HK-2 (cell line): ENCODE measurements around the gene FADD.

Experiments used
- DNase-seq: peaks from one replicate; pipeline ENCODE4 v3.0.0-alpha.2; 2018; ENCODE audit not compliant: unreplicated experiment

FADD gene, protein sequence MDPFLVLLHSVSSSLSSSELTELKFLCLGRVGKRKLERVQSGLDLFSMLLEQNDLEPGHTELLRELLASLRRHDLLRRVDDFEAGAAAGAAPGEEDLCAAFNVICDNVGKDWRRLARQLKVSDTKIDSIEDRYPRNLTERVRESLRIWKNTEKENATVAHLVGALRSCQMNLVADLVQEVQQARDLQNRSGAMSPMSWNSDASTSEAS

DNA sequence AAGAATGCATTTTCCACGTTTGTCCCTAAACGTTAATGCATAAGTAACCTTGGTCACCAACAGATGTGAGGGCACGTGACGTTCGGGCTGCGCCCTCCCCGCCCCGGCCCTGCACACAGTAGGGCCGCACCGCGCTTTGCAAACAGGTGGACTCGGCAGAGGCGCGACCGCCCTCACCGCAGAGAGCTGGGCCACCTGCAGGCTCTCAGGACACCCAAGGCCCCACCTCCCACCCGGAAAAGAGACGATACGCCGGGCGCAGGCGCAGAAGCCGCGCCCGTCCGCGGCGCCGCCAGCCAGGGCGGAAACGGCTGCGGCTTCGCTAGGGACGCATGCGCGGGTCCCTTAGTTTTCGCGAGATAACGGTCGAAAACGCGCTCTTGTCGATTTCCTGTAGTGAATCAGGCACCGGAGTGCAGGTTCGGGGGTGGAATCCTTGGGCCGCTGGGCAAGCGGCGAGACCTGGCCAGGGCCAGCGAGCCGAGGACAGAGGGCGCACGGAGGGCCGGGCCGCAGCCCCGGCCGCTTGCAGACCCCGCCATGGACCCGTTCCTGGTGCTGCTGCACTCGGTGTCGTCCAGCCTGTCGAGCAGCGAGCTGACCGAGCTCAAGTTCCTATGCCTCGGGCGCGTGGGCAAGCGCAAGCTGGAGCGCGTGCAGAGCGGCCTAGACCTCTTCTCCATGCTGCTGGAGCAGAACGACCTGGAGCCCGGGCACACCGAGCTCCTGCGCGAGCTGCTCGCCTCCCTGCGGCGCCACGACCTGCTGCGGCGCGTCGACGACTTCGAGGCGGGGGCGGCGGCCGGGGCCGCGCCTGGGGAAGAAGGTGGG lies at the start of gene FADD:
FADD (plus strand) TSS at position 377 of the 831 bp plus-strand sequence; CDS start at position 541, 164 bp downstream.
- DNase-seq, result peak; percentile 86

DNA sequence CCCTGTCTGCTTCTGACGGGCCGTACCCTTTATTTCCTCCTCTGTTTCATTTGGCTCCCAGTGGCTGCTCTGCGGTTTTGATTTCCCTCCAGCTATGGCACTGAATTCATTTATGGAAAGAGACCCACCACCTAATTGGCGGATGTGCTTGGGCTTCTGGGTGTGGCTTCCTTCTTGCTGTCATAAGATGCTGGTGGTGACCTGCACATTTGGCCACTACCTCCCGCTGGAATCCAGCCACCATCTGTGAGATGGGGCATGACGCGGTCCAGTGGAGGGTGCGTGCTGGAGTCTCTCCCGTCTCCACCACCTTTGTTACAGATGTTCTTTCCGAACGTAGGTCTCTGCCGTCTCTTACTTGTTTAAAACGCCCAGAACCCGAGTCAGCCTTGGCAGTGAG lies 47.7 kb upstream of the FADD start:
- DNase-seq, result no peak

DNA sequence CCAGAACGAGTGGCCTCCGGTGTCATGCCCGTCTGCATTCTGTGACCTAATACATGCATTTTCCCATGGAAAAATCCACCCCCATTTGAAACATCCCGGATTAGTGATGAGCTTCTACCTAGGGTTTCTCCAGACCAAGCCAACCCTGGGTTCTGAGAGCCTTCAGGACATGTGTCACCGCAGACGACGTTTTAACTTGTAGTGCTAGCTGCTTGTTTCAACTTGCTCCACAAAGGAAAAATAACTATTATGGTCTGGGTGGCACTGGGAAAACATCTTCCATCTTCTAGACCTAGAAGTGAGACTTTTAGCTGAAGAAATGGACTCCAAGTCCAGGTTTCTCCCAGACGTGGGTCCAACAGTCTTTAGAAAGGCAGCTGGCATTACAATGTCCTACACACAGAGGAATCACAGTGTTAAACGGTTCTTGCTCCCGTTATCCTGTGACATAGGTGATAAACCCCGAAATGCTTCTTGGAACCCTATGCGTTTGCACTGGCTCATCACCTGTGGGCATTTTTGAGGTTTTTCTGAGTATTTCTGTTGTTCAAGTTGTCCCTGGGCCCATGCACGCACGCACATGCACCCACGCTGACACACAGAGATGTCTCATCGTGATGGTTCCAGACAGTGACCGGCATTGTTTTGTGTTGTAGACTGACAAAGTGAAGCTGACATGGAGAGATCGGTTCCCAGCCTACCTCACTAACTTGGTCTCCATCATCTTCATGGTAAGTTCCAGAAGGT lies 46.6 kb upstream of the FADD start:
- no peak for DNase-seq

DNA sequence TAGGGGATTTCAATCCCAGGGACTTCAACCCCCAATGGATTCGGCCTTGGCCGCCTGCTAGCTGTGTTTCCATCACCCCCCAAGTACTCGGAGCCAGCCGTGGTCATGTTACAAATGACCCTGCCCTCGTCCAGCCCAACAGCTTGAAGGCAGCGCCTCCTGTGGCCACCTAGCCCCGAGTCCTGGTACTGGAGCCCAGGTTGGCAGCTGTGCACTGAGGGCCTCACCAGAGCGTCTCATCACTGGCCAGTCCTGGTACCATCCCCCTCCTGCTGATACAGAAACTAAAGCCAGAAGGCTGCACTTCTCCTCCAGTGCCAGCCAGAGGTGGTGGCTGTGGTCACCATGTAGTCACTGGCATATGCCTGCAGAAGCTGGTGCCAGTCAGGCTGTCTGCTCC lies 44.9 kb upstream of the FADD start:
- DNase-seq, result peak; percentile 17

DNA sequence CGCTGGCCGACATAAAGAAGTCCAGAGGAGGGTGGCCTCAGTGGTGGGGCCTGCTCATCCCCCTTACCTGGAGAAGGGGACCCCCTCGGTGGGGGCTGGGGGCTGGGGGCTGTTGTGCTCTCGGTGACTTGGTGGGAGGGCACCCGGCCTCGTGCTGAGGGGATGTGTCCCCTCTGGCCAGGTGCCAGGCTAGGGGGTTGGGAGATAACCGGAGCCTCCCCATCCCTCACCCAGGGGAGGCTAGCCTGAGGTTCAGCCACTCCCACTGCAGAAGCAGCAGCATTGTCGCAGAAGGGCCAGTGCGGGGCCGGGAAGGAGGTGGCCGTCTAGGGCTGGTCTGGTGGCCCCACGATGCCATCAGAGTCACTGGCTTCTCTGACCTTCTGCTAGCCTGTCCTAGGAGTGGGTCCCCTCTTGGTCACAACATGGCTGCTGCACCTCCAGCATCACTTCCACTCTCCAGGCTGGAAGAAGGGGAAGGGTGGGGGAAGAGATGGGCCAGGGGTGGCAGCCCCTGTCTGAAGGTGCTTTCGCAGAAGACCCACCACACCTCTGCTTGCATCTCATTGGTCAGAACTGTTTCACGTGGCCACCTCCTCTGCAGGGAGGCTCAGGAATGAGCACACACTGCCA lies 44.2 kb upstream of the FADD start:
- no peak for DNase-seq

DNA sequence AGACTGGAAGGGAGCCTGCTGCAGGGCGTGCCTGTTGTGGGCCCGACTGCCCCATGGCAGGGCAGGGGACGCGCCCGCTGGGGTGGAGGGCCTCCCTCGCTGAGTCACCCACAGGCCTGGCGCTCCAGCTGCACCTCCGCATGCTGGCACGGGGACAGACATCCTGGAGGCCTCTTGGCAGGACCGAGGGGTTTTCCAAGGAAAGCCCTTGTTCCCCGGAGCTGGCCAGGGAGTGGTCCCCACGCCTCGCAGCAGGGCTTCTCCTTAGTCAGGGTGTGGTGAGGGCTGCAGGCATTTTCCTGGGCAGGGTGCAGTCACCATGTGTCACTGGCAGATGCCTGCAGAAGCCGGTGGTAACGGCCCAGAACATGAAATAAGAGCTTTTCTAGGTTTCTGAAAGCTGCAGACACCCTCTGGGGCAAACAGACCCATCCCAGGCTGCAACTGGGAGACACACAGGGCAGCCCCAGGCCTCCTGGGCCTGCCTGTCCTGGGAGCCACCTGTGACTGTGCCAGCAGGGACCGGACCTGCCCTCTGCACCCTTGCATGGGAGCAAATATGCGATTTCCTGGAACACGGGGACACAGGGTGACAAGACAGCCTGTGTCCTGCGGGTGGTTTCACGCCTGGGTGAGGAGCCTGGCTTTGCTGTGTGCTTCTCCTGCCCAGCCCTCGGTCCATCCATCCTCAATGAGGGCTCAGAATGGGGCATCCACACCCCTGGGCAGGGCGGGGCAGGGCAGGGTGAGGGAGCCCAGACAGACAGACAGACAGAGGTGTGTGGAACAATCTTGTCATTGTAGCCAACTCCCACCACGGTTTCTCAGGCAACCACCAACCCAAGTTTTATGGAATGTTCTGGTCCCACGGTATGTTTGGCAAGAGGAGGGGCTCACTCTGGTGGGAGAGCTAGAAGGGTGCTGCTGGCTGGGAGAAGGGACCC lies 43.2 kb upstream of the FADD start:
- peak; percentile 39 for DNase-seq

DNA sequence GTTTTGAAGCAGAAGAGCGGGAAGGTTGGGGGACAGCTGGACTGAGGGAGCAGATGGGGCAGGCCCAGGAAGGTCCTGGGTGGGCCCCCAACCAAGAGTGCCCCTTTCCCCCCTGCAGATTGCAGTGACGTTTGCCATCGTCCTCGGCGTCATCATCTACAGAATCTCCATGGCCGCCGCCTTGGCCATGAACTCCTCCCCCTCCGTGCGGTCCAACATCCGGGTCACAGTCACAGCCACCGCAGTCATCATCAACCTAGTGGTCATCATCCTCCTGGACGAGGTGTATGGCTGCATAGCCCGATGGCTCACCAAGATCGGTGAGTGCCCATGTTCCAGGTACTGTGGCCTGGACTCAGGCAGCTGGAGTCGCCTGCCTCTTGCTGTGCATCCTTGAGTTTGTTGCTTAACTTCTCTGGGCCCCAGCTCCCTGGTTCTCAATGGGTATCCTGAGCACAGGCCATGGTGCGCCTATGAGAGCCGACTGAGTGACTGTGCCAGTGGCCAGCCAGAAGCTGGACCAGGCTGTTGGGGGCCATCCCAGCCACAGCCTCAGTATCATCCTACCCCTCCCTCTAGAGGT lies 42.0 kb upstream of the FADD start:
- no peak for DNase-seq

DNA sequence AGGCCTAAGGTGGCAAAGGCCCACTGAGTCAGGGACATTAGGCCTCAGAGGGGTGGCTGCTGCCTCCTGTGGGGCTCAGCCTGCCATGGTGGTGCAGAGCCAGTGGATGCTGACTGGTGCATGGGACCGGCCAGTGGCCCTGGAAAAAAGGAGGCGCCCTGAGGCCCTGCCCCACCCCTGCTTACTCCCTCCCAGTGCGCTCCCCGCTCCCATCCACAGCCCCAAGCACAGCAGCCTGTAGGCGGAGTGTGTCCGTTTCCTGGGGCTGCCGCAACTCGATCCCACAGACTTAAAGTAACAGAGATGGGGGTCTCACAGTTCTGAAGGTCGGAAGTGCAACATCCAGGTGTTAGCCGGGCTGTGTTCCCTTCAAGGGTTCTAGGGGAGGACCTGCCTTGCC lies 38.4 kb upstream of the FADD start:
- no peak for DNase-seq

DNA sequence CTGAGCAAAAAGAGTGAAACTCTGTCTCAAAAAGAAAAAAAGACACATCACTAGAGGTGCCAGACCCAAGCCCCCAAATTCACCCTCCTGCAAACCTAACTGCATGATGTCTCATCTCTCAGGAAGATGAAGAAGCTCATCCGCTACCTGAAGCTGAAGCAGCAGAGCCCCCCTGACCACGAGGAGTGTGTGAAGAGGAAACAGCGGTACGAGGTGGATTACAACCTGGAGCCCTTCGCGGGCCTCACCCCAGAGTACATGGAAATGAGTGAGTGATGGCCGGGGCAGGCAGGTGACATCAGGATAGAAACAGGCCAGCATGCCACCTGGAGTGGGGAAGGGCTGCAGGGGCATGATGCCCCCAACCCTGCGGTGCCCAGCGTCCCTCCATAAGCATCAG lies 36.0 kb upstream of the FADD start:
- DNase-seq, result no peak

DNA sequence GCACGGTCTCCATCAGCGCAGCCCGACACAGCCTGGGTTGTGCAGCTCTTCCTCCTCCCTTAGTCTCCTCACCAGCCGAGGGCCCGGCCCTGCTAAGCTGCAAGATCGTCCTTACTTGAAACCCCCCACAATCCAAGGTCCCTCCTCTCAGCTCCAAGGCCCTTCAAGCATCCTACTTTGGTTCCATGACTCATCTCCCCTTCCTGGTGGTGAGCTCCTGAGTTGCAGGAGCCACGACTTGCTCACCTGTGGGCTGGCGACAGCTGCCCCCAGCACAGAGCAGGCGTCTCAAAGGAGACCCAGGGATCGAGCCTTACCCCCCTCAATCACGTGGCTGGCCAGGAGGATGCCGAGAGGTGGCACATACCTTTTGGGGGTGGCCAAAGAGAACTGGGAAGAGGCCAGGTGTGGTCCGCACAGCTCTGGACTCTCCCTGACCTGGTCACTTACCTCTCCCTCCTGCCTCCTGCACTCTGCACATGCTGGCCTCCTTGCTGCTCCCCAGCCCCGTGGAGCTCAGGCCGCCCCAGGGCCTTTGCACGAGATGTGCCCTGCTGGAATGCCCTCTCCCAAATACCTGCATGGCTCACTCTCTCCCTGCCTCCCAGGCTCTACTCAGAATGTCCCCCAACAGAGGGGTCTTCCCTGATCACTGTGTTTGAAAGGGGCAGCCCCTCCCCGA lies 35.2 kb upstream of the FADD start:
- DNase-seq, result no peak

DNA sequence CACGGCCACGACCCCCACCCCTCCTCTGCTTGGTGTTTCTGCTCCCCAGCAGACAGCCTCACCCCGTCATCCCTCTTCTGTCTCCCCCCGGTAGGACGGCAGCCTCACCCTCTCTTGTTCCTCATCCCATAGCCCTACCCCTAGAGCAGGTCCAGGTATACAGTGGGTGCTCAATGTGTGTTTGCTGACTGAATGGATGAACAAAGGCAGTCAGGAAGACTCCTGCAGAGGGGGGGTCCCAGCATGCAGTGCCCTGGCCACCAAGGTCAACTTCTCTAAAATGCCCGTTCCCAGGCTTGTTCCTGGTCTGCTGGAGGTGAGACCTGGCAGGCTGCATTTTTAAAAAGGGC lies 34.7 kb upstream of the FADD start:
- DNase-seq, result no peak

DNA sequence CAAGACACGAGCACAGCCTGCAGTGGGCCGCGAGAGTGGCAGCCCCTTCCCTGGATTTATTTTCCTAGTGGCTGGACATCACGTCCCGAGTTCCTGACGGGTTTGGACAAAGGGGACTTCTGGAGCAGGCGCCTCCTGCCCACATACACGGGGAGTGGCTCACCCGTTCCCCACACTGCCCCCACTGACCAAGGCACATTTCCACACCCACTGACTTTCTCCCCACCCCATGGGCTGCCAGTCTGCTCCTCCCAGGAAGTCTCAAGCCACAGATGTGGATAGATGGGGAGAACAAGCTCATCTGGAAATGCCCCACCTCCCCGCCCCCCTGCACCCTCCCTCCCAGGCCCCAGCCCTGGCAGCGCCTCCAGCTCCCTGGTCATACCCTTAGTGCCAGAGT lies 34.0 kb upstream of the FADD start:
- DNase-seq, result no peak

DNA sequence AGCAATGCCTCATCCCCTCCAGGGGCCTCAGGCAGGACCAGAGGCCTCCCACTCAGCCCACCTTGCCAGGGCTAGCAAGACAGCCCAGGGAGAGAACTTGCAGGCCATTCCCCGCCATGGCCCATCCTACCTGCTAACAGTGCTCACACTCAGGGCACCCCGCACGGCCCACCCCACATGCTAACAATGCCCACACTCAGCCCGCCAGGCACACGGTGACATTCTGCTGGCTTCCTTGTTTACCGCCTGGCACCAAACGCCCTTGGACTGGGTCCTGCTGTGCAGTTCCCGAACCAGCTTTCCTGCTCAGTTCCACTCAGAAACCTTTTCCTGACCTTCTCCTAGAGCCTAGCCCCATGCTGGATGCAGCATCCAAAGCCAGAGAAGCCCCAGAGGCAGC lies 33.5 kb upstream of the FADD start:
- DNase-seq, result no peak

DNA sequence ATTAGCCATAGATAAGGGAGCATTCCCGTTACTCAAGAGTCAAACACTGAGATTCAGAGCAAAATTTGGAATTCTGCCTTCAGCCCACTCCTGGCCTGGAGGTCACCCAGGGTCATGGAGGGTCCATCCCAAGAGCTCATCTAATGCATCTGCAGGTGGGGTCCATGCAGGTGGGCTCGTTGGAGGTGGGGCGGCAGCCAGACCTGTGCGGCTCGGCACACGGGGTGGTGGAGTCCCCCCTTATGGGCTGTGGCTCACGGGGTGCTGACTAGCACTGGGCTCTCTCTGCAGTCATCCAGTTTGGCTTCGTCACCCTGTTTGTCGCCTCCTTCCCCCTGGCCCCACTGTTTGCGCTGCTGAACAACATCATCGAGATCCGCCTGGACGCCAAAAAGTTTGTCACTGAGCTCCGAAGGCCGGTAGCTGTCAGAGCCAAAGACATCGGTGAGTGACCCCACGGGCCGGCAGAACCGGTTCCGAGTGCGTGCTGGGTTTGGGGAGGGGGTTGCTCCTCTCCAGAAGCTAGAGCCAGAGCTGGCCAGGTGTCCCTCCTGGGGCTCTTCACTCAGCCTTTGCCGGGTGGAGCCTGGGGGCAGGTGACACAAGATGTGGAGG lies 32.4 kb upstream of the FADD start:
- no peak for DNase-seq

DNA sequence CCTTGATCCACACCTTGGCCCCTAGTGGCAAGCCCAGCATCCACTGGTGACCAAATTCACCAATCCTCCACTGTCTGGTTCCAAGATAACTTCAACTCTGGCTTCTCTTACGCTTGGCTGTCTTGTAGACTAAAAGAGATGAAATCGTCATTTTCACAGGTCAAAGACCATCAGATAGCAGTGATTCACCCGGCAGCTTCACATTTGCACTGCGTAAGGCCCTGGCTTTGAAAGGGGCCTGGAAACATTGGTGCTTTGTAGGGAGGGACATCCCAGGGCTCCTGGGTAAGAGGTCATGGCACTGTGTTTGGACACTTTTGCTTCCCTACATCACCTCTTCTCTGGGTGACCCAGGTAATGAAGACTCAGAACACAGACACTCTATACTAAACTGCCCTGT lies 30.1 kb upstream of the FADD start:
- DNase-seq, result no peak

DNA sequence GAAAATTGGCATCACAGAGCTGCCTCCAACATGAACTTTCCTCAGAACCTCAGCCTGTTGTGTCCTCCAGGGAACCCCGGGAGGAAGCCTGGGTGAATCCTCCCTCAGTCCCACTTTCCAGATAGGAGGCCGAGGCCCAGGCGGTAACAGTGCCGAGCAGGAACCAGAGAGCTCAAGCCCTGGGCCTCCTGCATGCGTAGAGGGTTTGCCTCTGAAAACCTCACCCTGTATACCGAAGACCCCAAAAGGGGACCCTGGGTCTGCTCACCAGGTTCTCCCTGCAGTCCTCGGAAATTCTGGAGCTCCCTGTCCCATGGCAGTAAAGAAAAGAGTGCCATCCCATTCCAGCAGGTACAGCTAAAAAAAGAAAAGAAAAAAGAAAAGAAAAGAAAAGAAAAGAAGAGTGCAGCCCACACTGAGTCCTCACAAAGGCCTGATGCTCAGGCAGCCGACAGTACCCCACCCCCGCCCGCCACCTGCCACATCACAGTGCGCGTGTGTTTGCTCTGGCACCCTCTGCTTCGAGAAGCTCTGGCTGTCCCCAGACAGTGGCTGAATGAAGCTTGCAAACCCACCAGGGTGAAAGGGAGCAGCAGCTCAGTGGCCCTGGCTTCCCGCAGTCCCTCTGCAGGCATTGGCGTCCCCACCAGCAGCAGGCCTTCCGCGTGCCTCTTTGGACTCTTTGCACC lies 28.4 kb upstream of the FADD start:
- no peak for DNase-seq

DNA sequence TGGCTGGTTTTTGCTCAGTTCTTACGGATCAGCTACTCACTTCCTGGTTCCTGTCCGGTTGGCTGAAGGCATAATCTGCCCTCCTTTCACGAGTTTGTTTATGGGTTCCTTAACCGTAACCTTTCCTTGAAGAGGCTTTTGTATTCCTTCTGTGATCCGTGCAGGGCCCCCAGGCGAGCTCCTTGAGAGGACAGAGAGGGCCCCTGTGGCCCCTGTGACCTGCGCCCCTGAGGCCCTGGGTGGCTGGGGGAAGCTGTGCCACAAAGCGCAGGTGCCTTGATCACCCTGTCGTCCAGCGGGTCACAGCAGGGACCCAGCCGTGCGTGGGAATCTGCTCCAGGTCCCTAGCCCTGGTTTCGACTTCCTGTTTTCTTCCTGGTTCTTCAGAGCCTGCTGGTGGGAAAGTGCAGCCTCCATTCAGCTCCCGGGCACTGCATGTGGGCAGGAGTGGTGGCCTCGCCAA lies 27.8 kb upstream of the FADD start:
- DNase-seq, result no peak

DNA sequence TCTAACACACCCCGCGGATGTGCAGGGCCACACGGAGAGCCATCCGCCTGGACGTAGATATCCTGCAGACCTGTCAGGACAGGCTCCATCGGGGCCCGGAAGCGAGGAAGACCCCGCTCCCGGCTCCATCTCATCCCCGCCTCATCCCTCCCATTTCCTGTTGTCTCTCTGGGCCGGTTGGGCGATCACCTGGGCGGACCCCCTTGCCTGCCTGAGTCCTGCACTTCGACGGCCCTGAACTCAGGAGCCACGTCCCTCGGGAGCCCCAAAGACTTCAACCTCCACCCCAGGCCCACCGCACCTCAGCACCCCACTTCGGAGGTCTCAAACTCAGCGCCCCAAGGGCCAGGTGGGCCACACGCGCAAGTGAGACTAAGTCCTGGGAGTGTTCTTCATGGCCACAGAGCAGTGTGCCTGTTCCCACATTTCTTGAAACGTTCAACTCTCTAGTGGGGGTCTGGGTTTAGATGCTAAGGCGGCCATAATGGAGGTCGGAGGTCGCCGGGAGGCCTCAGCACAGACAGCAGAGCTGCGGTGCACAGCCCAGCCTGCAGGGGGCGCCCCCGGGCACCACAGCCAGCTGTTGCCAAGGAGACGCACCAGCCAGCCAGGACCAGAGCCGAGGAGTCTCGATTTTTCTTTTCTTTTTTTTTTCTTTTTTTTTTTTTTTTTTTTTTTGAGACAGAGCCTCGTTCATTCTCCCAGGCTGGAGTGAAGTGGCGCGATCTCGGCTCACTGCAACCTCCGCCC lies 26.0 kb upstream of the FADD start:
- DNase-seq, result peak; percentile 37
